Embryonic facial prominence (tissue), 1 donor: ENCODE data around the gene NKAIN2.
"Not testable (repeated sequence)": the region's sequence is repeated elsewhere in the genome, so short reads cannot be mapped to it uniquely, and the experiment has no call there.

Source experiments
- DNase-seq: peaks from one replicate; pipeline ENCODE4 v3.0.0-alpha.2; 2016; ENCODE audit errors: extremely low spot score

Gene NKAIN2

DNA sequence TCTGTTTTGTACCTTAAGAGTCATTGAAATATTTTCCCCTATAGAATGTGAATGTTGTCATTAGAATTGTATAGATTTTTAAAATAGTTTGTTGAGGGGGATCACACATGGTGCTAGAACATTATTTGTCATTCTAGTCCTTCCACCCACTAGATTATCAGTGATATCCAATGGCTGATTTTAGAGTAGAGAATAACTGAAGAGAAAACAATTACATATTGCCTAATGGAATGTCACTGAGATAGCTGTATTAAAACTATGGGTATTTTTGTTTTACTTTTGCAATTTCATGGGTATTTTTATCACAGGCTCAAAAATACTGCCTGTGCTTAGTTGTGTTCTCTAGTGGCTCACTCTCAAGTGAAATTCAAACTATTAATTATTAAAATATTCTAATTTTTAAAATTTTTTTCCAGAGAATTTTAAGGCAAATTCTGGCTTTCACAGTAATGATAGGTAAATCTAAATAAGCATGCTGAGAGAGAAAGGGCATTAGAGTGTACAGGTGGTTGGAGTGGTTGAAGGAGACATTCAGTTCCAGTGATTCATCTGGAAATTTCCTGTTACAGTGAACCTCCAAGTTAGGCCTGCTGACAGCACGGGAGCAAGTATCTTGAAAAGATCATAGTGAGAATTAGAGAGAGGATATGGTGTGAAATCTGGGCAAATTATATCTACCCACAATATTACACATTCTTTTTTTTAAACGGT lies 399.6 kb downstream of the NKAIN2 start:
- DNase-seq, result no peak

DNA sequence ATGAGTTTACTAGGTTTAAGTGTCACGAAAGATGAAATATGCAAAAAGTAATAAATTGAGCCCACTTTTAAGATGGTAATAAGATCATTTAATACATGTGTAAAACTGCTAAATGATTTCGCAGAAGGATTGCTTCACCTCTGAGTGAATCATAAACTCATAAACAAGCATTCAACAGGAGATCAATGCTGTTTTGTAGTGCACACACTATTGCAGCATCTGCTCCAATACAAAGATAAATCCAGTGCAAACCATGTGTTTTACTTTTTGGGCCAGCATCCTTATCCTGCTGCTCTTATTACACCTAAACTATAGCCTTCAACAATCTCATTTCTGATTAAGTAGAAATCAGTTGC lies 400.1 kb downstream of the NKAIN2 start:
- no peak for DNase-seq

- DNase-seq, result no peak
Observed at GRCh38 chr6:124205921-124206320, 402.3 kb downstream of the NKAIN2 start.

GRCh38 chr6:124223611-124224345 lies 420.1 kb downstream of the NKAIN2 start:
- DNase-seq, result no peak

DNA sequence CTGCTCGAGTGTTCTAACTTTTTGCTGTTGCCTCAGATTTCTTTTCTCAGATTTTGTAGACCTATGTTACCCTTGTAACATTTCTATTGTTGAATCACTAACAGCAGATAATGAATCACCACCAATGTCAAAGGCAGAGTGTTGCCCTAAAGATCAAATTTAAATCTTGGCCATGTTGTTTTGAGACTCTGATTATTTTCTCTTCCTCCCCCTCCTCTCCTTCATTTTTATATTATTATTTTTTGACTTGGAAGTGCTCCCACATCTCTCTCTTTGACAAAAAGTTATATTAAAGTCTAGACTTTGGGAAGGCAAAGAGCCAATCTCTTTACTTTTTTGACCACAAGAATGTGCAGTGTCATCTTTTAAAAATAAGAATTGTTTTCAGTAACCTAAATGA lies 422.7 kb downstream of the NKAIN2 start:
- no peak for DNase-seq

- DNase-seq, result no peak
Observed at GRCh38 chr6:124233221-124233620, 429.6 kb downstream of the NKAIN2 start.

DNA sequence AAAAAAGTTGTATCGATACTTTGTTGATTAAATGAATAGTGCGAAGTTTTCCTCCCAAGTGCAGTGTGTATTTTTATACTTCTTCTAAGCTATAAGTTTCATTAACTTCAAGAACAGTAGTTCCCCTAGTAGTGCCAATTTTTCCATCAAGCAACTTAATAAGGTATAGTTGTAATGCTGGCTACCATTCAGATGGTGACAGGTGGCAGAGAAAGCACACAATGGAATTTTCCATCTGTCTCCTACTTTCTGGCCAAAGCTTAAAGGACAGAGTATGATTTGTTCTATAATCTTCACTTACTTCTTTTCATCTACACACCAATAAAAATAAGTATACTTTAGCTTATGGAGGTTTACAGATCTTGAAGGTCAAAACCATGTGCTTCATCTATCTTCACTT lies 431.1 kb downstream of the NKAIN2 start:
- no peak for DNase-seq

GRCh38 chr6:124237911-124238310 lies 434.2 kb downstream of the NKAIN2 start:
- no peak for DNase-seq

DNA sequence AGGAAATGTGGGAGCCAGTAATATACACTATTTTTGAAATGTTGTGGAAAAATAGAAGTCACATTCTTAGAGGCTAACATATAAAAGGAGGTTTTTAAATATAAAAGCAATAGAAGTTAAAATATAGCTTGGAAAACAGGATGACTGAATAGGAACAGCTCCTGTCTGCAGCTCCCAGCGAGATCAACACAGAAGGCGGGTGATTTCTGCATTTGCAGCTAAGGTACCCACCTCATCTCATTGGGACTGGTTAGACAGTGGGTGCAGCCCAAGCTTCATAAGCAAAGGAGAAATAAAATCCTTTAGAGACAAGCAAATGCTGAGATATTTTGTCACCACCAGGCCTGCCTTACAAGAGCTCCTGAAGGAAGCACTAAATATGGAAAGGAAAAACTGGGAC lies 434.7 kb downstream of the NKAIN2 start:
- DNase-seq, result not testable (repeated sequence)

DNA sequence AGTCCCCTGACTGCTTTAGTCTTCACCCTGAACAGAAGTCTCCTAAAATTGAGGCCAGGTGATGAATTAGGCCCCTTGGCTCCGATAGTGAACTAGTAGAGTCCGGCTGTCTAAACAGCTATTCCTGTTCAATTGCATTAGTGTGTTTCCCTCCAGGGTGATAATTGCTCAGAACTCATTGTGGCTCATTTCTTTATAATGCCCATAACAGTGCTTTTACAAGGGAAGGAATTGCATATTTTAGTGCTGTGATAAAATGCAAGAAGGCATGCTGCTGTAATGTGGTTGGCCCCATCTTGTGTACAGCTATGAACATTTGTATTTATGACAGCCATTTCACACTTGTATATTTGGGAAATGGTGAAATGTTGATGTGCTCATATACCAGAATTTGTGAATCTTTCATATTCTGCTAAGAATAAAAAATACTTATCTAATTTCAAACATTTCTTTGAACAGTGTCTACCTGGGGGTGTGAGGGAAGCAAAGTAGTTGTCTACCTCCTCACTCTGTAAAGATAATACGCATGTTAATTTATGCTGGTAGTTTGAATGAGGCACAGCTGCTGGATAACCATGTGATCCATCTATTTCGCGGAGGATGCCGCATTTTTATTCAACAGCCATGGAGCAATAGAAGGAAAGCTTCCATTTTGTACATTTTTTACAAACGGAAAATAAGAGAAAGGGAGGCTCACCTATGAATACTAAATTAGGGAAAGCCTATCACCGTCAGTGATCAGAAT lies 451.4 kb downstream of the NKAIN2 start:
- no peak for DNase-seq

DNA sequence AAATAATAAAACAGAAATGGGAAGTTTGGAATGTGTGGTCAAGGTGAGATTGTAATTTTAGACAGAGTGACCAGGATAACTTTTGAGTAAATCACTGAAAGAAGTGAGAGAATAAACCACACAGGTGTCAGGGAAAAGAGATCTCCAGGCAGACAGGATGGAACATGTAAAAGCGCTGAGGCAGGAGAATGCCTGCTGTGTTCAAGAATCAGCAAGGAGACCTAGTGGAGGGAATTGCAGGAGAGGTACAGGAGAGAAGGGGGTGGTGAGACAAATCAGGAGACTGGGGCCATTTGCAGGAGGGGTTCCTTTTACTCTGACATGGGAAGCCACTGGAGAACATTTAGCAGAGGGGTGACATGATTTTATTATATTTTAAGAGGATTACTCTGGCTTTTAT lies 456.7 kb downstream of the NKAIN2 start:
- DNase-seq, result no peak

GRCh38 chr6:124269733-124270132 lies 466.1 kb downstream of the NKAIN2 start:
- DNase-seq, result no peak

DNA sequence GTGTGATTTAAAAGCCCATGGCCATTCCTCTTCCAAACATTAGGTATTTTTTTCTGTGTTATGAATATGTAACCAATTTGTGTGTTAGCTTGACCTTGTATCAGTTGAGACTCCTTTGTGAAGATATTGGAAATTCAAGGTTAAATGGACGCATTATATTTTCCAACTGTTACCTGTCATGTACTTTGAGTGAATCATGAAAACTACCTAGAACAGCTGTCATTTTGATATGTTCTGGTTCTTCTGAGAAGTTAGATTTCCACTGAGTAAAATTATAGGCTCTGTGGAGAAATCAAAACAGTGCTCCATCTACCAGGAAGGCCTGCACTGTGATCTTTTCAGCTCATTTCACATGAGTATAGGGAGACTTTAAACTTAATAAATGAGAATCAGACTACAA lies 470.0 kb downstream of the NKAIN2 start:
- no peak for DNase-seq

GRCh38 chr6:124282541-124282940 lies 478.9 kb downstream of the NKAIN2 start:
- no peak for DNase-seq

DNA sequence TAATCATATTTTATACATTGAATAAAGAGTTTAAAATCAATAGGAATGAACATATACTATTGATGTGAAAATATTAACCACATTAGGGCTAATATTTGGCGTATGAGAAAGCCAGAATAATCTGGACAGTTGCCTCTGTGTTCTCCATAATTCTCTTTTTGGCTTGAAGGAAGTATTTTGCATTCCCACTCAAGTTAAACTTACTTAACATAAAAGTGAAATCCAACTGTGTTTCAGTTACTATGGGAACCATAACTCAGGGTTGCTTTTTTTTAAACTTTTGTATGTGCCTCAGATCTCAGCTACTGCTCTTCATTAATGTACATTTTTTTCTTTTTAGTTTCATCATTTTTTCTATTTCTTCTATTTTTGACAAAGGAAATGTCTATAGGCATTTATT lies 479.8 kb downstream of the NKAIN2 start:
- DNase-seq, result peak; percentile 15

DNA sequence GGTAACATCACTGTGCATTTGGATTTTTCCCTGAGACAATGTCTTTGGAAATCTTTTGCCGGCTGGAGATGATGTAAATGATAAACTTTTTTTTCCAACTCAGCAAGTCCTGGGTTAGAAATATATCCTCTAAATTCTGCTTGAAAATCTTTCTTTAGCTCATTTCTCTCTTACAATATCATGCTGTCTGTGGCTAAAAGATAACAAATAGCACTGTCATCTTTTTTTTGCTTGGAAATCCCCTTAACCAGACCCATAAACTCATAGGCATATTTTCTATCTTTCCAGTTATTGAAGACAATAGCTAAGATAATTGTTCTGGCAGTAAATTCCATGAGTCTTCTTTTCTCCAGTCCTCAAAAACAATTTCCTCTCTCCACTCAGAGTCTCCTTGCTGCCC lies 481.5 kb downstream of the NKAIN2 start:
- DNase-seq, result no peak

GRCh38 chr6:124294574-124295200 lies 491.0 kb downstream of the NKAIN2 start:
- no peak for DNase-seq

DNA sequence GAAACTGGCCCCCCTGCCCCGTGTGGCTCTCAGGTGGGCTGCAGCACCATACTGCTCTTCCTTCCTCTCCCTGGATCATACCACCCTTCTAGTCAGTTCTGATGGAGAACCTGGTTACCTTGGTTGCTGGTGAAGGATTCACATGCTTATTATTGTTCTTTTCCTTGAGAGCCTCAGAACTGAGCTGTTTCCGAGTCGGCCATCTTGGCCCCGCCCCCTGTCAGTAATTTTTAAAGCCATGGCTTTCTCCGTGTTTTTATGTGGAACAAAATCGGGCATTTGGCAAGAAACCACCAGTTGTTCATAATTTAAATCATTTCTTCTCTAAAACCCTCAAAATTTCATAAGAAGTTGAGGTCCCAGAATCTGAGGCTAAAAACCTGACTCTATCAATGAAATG lies 493.8 kb downstream of the NKAIN2 start:
- no peak for DNase-seq

GRCh38 chr6:124298730-124299129 lies 495.1 kb downstream of the NKAIN2 start:
- DNase-seq, result no peak

DNA sequence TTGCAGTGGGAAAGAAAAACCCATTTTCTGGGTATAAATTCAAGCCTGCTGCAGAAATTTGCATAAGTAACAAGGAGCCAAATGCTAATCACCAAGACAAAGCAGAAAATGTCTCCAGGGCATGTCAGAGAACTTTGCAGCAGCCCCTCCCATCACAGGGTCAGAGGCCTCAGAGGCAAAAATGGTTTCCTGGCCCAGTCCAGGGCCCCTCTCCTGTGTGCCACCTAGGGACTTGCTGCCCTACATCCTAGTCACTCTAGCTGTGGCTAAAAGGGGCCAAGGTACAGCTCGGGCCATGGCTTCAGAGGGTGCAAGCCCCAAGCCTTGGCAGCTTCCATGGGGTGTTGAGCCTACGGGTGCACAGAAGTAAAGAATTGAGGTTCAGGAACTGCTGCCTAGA lies 497.2 kb downstream of the NKAIN2 start:
- DNase-seq, result not testable (repeated sequence)

GRCh38 chr6:124303971-124304370 lies 500.3 kb downstream of the NKAIN2 start:
- no peak for DNase-seq

GRCh38 chr6:124310139-124310538 lies 506.5 kb downstream of the NKAIN2 start:
- DNase-seq, result no peak
